SK-N-SH (cell line): ENCODE results near the gene RPIA. TPM values are rescaled to one million over a fixed set of nuclear protein-coding genes. Genes with fewer than 3 reads are reported as not detected.

Experiments used
- CTCF ChIA-PET: fragments of 300-600, 350-600 bp; formaldehyde crosslinking; extraction: SDS; loops from one replicate; lab custom pipeline; 2021; lab: Yijun Ruan, JAX
- POLR2A ChIA-PET: fragments of 350-600 bp; sonication (Branson Sonifier 250); formaldehyde crosslinking; extraction: SDS; loops from one replicate; lab custom pipeline; 2020; ENCODE audit warnings: antibody characterized with exemption, inconsistent platforms; lab: Yijun Ruan, JAX
- DNase-seq: peaks from one replicate; pipeline ENCODE4 v3.0.0; 2012
- H2AFZ ChIP-seq: fragments of 200-600 bp; sonication (generic); 2 replicates; pipeline ENCODE4 v1.8.1; 2016; ENCODE audit warnings: antibody characterized with exemption, mild to moderate bottlenecking, low read depth
- H3F3A ChIP-seq: fragments of 200-600 bp; sonication (generic); replicated peaks from 2 replicates; pipeline ENCODE3; 2016; ENCODE audit warnings: antibody characterized with exemption, mild to moderate bottlenecking; ENCODE audit not compliant: insufficient read depth
- H3K27ac ChIP-seq, 2 experiments: fragments of 200-500 bp in 1 of 2; fragments of 200-600 bp in 1 of 2; sonication (Bioruptor generic) in 1 of 2; sonication (generic), shearing (Covaris generic) in 1 of 2; 2 replicates each; pipeline versions ENCODE4 v1.5.1 to v1.6.1; 2014 to 2016; ENCODE audit warnings: low read depth in 2 of 2, inconsistent platforms in 1 of 2, low read length in 1 of 2, mild to moderate bottlenecking in 1 of 2, mixed read lengths in 1 of 2
- H3K27me3 ChIP-seq: fragments of 200-600 bp; sonication (generic), shearing (Covaris generic); 2 replicates; pipeline ENCODE4 v1.6.1; 2016; ENCODE audit warnings: mixed run types; ENCODE audit not compliant: insufficient read depth
- H3K36me3 ChIP-seq, 2 experiments: fragments of 200-500 bp in 1 of 2; fragments of 200-600 bp in 1 of 2; sonication (Bioruptor generic) in 1 of 2; sonication (generic) in 1 of 2; replicated peaks in 1 of 2; 2 replicates each; pipeline versions ENCODE3 to v1.5.1; 2014 to 2016; ENCODE audit warnings: low read length in 1 of 2, mild to moderate bottlenecking in 1 of 2; ENCODE audit not compliant: insufficient read depth in 2 of 2, control insufficient read depth in 1 of 2
- H3K4me1 ChIP-seq, 2 experiments: fragments of 200-500 bp in 1 of 2; fragments of 200-600 bp in 1 of 2; sonication (Bioruptor generic) in 1 of 2; sonication (generic), shearing (Covaris generic) in 1 of 2; 2 replicates each; pipeline versions ENCODE4 v1.5.1 to v1.6.1; 2014 to 2016; ENCODE audit warnings: low read depth in 1 of 2, low read length in 1 of 2, mixed run types in 1 of 2; ENCODE audit not compliant: insufficient read depth in 2 of 2, control insufficient read depth in 1 of 2
- H3K4me2 ChIP-seq: fragments of 200-600 bp; sonication (generic), shearing (Covaris generic); 2 replicates; pipeline ENCODE4 v1.6.1; 2017; ENCODE audit warnings: mixed run types
- H3K4me3 ChIP-seq, 2 experiments: fragments of 200-500 bp in 1 of 2; fragments of 200-600 bp in 1 of 2; sonication (Bioruptor generic) in 1 of 2; sonication (generic), shearing (Covaris generic) in 1 of 2; 2 replicates each; pipeline versions ENCODE4 v1.5.1 to v1.8.1; 2014 to 2016; ENCODE audit warnings: low read depth in 2 of 2, inconsistent platforms in 1 of 2, low read length in 1 of 2, mild to moderate bottlenecking in 1 of 2, mixed read lengths in 1 of 2, moderate library complexity in 1 of 2
- H3K79me2 ChIP-seq: fragments of 200-600 bp; sonication (generic); 2 replicates; pipeline ENCODE4 v1.8.1; 2017; ENCODE audit warnings: mild to moderate bottlenecking; ENCODE audit not compliant: insufficient read depth
- H3K9ac ChIP-seq: fragments of 200-600 bp; sonication (generic); 2 replicates; pipeline ENCODE4 v1.6.1; 2017; ENCODE audit warnings: mixed run types
- H3K9me2 ChIP-seq: fragments of 200-600 bp; sonication (generic); 2 replicates; pipeline ENCODE4 v1.6.1; 2017; ENCODE audit warnings: mixed run types
- H3K9me3 ChIP-seq: fragments of 200-600 bp; sonication (generic); 2 replicates; pipeline ENCODE4 v1.6.1; 2017; ENCODE audit warnings: mixed run types, mild to moderate bottlenecking, moderate library complexity
- H4K20me1 ChIP-seq: fragments of 200-600 bp; sonication (generic); 2 replicates; pipeline ENCODE4 v1.6.1; 2017; ENCODE audit warnings: mild to moderate bottlenecking, mixed run types; ENCODE audit not compliant: insufficient read depth
- CHD2 ChIP-seq: fragments of 150-350 bp; IDR thresholded peaks from 2 replicates; pipeline ENCODE4 v1.6.1; 2018; ENCODE audit warnings: low read length; ENCODE audit not compliant: partially characterized antibody
- ELF1 ChIP-seq: IDR thresholded peaks from 2 replicates; pipeline ENCODE4 v1.4.0; 2012
- EP300 ChIP-seq, 2 experiments: IDR thresholded peaks; 2 replicates each; pipeline versions ENCODE4 v1.4.0 to v1.6.1; 2012; ENCODE audit warnings: borderline replicate concordance in 1 of 2, low read depth in 1 of 2, low read length in 1 of 2
- EZH2phosphoT487 ChIP-seq: fragments of 200-600 bp; sonication (generic); IDR thresholded peaks from 2 replicates; pipeline ENCODE4 v1.6.1; 2017; ENCODE audit warnings: low read depth, mixed run types, mild to moderate bottlenecking, antibody characterized with exemption, moderate library complexity, borderline replicate concordance
- FOSL2 ChIP-seq: IDR thresholded peaks from 2 replicates; pipeline ENCODE4 v1.4.0; 2012; ENCODE audit warnings: low read depth, mild to moderate bottlenecking, moderate library complexity, borderline replicate concordance
- FOXM1 ChIP-seq: IDR thresholded peaks from 2 replicates; pipeline ENCODE4 v1.4.0; 2012; ENCODE audit warnings: low read depth, mild to moderate bottlenecking
- MEF2A ChIP-seq: IDR thresholded peaks from 2 replicates; pipeline ENCODE4 v1.4.0; 2012; ENCODE audit warnings: low read depth, borderline replicate concordance
- MXI1 ChIP-seq: IDR thresholded peaks from 2 replicates; pipeline ENCODE4 v1.6.1; 2012; ENCODE audit warnings: mild to moderate bottlenecking, low read depth, low read length, improper control_type of control experiment
- NFIC ChIP-seq: IDR thresholded peaks from 2 replicates; pipeline ENCODE4 v1.4.0; 2012; ENCODE audit warnings: borderline replicate concordance
- POLR2AphosphoS5 ChIP-seq: IDR thresholded peaks from 2 replicates; pipeline ENCODE4 v1.6.1; 2012; ENCODE audit warnings: low read depth, low read length
- RAD21 ChIP-seq: IDR thresholded peaks from 2 replicates; pipeline ENCODE4 v1.6.1; 2012; ENCODE audit warnings: mild to moderate bottlenecking, low read length
- RCOR1 ChIP-seq: fragments of 150-350 bp; IDR thresholded peaks from 2 replicates; pipeline ENCODE4 v1.6.1; 2017; ENCODE audit warnings: antibody characterized with exemption, low read length
- RXRA ChIP-seq: IDR thresholded peaks from 2 replicates; pipeline ENCODE4 v1.4.0; 2012; ENCODE audit warnings: low read depth, mild to moderate bottlenecking, borderline replicate concordance
- SIN3A ChIP-seq: IDR thresholded peaks from 2 replicates; pipeline ENCODE4 v1.6.1; 2012; ENCODE audit warnings: low read depth, mild to moderate bottlenecking, low read length, moderate library complexity, borderline replicate concordance
- TAF1 ChIP-seq: IDR thresholded peaks from 2 replicates; pipeline ENCODE4 v1.6.1; 2012; ENCODE audit warnings: low read depth, mild to moderate bottlenecking, low read length, moderate library complexity, borderline replicate concordance
- TEAD4 ChIP-seq: IDR thresholded peaks from 2 replicates; pipeline ENCODE4 v1.4.0; 2012; ENCODE audit warnings: mild to moderate bottlenecking, borderline replicate concordance; ENCODE audit not compliant: insufficient read depth
- YY1 ChIP-seq: IDR thresholded peaks from 2 replicates; pipeline ENCODE4 v1.4.0; 2012; ENCODE audit warnings: low read depth, mild to moderate bottlenecking
- WGBS: methylation state at CpG from one replicate; pipeline ENCODE4 v1.1.6; 2017; ENCODE audit warnings: low lambda C conversion rate; 5-methylcytosine and 5-hydroxymethylcytosine counted together
- polyA plus RNA-seq, 3 experiments: library from polyadenylated mRNA; depleted of rRNA; stranded (reverse); fragments of >200 nt; gene quantifications; 2 replicates each; pipeline ENCODE4 v1.2.3, GENCODE V29; 2012
- TF ChIP-seq, protein P1 (sequence below): IDR thresholded peaks from 2 replicates; pipeline ENCODE4 v1.4.0; 2012; ENCODE audit warnings: low read depth, borderline replicate concordance
- TF ChIP-seq, protein P2 (sequence below): fragments of 150-350 bp; IDR thresholded peaks from 2 replicates; pipeline ENCODE4 v1.6.1; 2016; ENCODE audit warnings: mild to moderate bottlenecking, low read depth, low read length
- TF ChIP-seq, protein P3 (sequence below): fragments of 150-350 bp; IDR thresholded peaks from 2 replicates; pipeline ENCODE4 v1.6.1; 2017; ENCODE audit warnings: antibody characterized with exemption, low read length, low read depth, borderline replicate concordance
- TF ChIP-seq, protein P4 (sequence below): IDR thresholded peaks from 2 replicates; pipeline ENCODE4; 2012

RPIA gene
- polyA plus RNA-seq, 1 of the 3 experiments (the other 2 are of a cell fraction): 17.4 TPM

DNA sequence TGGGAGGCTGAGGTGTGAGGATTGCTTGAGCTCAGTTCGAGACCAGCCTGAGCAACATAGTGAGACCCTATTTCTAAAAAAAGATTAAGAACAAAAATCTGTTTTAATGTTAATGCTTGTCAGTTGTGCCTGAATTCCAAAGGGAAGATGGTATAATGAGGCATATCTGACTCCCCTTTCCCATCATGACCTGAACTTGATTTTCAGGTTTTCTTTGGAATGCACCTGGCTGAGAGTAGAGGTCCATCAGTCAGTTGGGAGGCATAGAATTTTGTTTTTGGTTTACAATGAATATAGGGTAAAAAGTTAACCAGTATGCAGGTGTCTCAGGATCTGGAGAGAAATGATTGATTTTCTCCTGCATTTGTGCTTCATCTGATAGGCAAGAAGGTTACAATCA is 20.4 kb downstream of the RPIA start:
- POLR2A ChIA-PET: no interaction called here

DNA sequence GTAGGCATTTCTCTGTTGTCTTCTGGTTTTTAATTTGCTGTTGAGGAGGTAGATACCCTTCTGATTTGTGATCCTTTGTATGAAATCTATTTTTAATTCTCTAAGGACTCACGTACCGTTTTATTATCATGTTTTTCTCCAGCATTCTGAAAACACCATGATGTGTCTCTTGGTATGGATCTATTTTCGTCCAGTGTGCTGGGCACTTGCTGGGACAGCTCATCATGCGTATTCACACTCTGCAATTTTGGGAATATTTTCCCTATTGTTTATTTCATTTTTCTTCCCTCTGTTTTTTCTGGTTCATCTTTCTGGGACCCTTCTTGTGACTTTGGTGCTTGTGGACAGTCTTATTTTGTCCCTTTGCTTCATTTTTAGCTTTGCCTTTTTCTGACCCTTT is 21.9 kb downstream of the RPIA start:
- peaks cover 10% of the 10 kb centered on the region; the same call in 1 of the 2 replicates for H3K79me2 ChIP-seq
- CTCF ChIA-PET: interaction anchor here (1.0 kb wide), 1 partner anchor 11 kb away, joined by 3 read pairs; no protein-coding TSS in a partner anchor

More for the DNA sequence above, 20.4 kb downstream of the RPIA start:
- CTCF ChIA-PET: interaction anchor here (1.1 to 1.4 kb wide), 2 partner anchors 12 to 40 kb away, joined by 5 read pairs; no protein-coding TSS in a partner anchor
- H3K9me3 ChIP-seq: no peaks in the 10 kb centered on the region
- H3K4me3 ChIP-seq: no peak overlapping the region
- no peaks in the 10 kb centered on the region for H4K20me1 ChIP-seq
- H3K9me2 ChIP-seq: no peaks in the 10 kb centered on the region
- H3K36me3 ChIP-seq: peaks cover 3 to 10% of the 10 kb centered on the region in 2 experiments
- no peak overlapping the region for H3K9ac ChIP-seq
- H3K79me2 ChIP-seq: peaks cover 7% of the 10 kb centered on the region; the same call in 1 of the 2 replicates
- no peak overlapping the region for H3K4me2 ChIP-seq
- WGBS: 87% methylated on average over 1 of the region's 1 CpG
- DNase-seq: no peak
- no peak for TF ChIP-seq RCOR1
- TF ChIP-seq TEAD4: no peak
- TF ChIP-seq RXRA: no peak
- TF ChIP-seq MXI1: no peak
- no peak for TF ChIP-seq MEF2A
- no peak for TF ChIP-seq CHD2
- TF ChIP-seq, protein P1, sequence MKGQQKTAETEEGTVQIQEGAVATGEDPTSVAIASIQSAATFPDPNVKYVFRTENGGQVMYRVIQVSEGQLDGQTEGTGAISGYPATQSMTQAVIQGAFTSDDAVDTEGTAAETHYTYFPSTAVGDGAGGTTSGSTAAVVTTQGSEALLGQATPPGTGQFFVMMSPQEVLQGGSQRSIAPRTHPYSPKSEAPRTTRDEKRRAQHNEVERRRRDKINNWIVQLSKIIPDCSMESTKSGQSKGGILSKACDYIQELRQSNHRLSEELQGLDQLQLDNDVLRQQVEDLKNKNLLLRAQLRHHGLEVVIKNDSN: no peak
- TF ChIP-seq, protein P2, sequence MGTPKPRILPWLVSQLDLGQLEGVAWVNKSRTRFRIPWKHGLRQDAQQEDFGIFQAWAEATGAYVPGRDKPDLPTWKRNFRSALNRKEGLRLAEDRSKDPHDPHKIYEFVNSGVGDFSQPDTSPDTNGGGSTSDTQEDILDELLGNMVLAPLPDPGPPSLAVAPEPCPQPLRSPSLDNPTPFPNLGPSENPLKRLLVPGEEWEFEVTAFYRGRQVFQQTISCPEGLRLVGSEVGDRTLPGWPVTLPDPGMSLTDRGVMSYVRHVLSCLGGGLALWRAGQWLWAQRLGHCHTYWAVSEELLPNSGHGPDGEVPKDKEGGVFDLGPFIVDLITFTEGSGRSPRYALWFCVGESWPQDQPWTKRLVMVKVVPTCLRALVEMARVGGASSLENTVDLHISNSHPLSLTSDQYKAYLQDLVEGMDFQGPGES: no peak
- TF ChIP-seq, all 33 proteins: peak for 0
- H3F3A ChIP-seq: no peaks in the 10 kb centered on the region
- no peaks in the 10 kb centered on the region; a peak in 2 of 4 replicates for H3K4me1 ChIP-seq
- H3K27me3 ChIP-seq: no peaks in the 10 kb centered on the region
- no peak overlapping the region for H2AFZ ChIP-seq
- no peak overlapping the region for H3K27ac ChIP-seq

More for the DNA sequence above, 21.9 kb downstream of the RPIA start:
- Histone ChIP-seq H3K27ac (no peak overlapping the region), H4K20me1 (no peaks in the 10 kb centered on the region), H3K4me1 (no peaks in the 10 kb centered on the region; a peak in 2 of 4 replicates), H3K9me2 (no peaks in the 10 kb centered on the region), H3F3A (no peaks in the 10 kb centered on the region), H3K9me3 (no peaks in the 10 kb centered on the region), H3K4me3 (no peak overlapping the region), H2AFZ (no peak overlapping the region), H3K36me3 (peaks cover 3 to 10% of the 10 kb centered on the region in 2 experiments), H3K4me2 (no peak overlapping the region), H3K9ac (no peak overlapping the region), H3K27me3 (no peaks in the 10 kb centered on the region)
- no peak for DNase-seq
- POLR2A ChIA-PET: no interaction called here
- 91% methylated on average over 4 of the region's 4 CpGs for WGBS
- no peak for TF ChIP-seq TEAD4
- TF ChIP-seq YY1: no peak
- no peak for TF ChIP-seq ELF1
- no peak for TF ChIP-seq POLR2AphosphoS5
- TF ChIP-seq EZH2phosphoT487: no peak
- TF ChIP-seq SIN3A: no peak
- TF ChIP-seq NFIC: no peak
- TF ChIP-seq EP300 (IDR thresholded peaks at IDR 0.05; ENCODE audit: borderline replicate concordance in 1 of 2, low read depth in 1 of 2, low read length in 1 of 2): no peak
- no peak for TF ChIP-seq FOSL2
- TF ChIP-seq, protein P2: no peak
- TF ChIP-seq, protein P3, sequence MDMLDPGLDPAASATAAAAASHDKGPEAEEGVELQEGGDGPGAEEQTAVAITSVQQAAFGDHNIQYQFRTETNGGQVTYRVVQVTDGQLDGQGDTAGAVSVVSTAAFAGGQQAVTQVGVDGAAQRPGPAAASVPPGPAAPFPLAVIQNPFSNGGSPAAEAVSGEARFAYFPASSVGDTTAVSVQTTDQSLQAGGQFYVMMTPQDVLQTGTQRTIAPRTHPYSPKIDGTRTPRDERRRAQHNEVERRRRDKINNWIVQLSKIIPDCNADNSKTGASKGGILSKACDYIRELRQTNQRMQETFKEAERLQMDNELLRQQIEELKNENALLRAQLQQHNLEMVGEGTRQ: no peak
- no peak for TF ChIP-seq MEF2A
- TF ChIP-seq RXRA: no peak
- TF ChIP-seq FOXM1: no peak
- TF ChIP-seq RAD21: no peak
- TF ChIP-seq CHD2: no peak
- TF ChIP-seq TAF1: no peak
- TF ChIP-seq, protein P4, sequence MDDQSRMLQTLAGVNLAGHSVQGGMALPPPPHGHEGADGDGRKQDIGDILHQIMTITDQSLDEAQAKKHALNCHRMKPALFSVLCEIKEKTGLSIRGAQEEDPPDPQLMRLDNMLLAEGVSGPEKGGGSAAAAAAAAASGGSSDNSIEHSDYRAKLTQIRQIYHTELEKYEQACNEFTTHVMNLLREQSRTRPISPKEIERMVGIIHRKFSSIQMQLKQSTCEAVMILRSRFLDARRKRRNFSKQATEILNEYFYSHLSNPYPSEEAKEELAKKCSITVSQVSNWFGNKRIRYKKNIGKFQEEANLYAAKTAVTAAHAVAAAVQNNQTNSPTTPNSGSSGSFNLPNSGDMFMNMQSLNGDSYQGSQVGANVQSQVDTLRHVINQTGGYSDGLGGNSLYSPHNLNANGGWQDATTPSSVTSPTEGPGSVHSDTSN: no peak
